Neutrophil (primary cell): ENCODE measurements around the gene IPO7.
"Not testable (repeated sequence)": the region's sequence is repeated elsewhere in the genome, so short reads cannot be mapped to it uniquely, and the experiment has no call there.

Experiments used
- H3K27ac ChIP-seq: fragments of 200-600 bp; sonication (generic); 2 replicates; pipeline ENCODE4 v1.5.1; 2016; ENCODE audit warnings: mild to moderate bottlenecking, moderate library complexity
- H3K27me3 ChIP-seq: fragments of 200-600 bp; sonication (generic); 2 replicates; pipeline ENCODE4 v1.6.0; 2016; ENCODE audit warnings: mild to moderate bottlenecking
- H3K36me3 ChIP-seq: fragments of 200-600 bp; sonication (generic); 2 replicates; pipeline ENCODE4 v1.5.1; 2017
- H3K4me1 ChIP-seq, 2 experiments: fragments of 200-600 bp in 1 of 2; sonication (generic) in 1 of 2; 1 replicate in 1 of 2; 2 replicates in 1 of 2; pipeline versions ENCODE4 v1.5.1 to v1.6.1; 2013 to 2016; ENCODE audit warnings: low read depth in 1 of 2, low read length in 1 of 2, mild to moderate bottlenecking in 1 of 2, moderate library complexity in 1 of 2; ENCODE audit not compliant: control insufficient read depth in 1 of 2, insufficient read depth in 1 of 2
- H3K4me3 ChIP-seq, 2 experiments: fragments of 200-600 bp in 1 of 2; sonication (generic) in 1 of 2; 1 replicate in 1 of 2; 2 replicates in 1 of 2; pipeline ENCODE4 v1.5.1; 2013 to 2016; ENCODE audit warnings: low read depth in 1 of 2, low read length in 1 of 2, mild to moderate bottlenecking in 1 of 2, moderate library complexity in 1 of 2
- H3K9me3 ChIP-seq: fragments of 200-600 bp; sonication (generic); 2 replicates; pipeline ENCODE4 v1.5.1; 2016
- TF ChIP-seq, protein P1 (sequence below): fragments of 200-600 bp; sonication (generic); IDR thresholded peaks from 2 replicates; pipeline ENCODE4 v1.5.1; 2016; ENCODE audit warnings: antibody characterized with exemption

Gene IPO7

DNA sequence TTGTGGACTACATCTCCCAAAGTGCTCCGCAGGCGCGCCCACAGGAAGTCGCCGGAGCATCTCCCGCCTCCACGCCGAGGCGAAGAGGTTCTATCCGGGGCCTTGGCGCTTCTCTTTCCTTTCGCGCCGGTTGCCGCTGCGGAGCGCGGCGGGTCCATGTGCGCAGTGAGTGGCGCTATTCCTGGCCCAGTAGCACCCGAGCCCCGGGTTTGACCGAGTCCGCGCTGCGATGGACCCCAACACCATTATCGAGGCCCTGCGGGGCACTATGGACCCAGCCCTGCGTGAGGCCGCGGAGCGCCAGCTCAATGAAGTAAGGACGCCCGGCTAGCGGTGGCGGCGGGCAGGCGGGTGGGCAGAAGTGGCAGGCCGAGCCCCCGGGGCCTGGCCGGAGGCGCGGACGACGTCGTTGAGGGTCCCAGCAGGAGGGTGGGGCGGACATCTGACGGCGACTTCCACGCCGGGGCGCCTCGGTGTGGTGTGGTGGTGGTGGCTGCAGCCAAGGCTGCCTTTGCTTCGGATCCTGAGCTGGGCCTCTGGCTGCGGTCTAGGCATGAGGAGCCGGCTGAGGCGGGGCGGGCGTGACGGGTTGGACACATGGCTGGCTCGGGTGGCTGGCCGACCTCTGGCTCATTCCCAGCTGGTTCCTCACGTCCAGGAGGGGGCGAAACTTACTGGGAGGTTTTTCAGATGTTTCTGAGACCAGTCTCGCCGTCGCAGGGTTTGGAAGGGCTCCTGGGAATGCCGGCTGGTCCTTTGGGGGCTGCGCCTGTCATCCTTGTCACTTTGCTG is at the start of gene IPO7:
TSS of gene IPO7 (plus strand) at position 118 of the 792 bp plus-strand sequence. CDS start at position 230, 112 bp downstream.
- H3K27me3 ChIP-seq = no peaks in the 10 kb centered on the region
- no peaks in the 10 kb centered on the region for H3K9me3 ChIP-seq
- TF ChIP-seq, protein P1, sequence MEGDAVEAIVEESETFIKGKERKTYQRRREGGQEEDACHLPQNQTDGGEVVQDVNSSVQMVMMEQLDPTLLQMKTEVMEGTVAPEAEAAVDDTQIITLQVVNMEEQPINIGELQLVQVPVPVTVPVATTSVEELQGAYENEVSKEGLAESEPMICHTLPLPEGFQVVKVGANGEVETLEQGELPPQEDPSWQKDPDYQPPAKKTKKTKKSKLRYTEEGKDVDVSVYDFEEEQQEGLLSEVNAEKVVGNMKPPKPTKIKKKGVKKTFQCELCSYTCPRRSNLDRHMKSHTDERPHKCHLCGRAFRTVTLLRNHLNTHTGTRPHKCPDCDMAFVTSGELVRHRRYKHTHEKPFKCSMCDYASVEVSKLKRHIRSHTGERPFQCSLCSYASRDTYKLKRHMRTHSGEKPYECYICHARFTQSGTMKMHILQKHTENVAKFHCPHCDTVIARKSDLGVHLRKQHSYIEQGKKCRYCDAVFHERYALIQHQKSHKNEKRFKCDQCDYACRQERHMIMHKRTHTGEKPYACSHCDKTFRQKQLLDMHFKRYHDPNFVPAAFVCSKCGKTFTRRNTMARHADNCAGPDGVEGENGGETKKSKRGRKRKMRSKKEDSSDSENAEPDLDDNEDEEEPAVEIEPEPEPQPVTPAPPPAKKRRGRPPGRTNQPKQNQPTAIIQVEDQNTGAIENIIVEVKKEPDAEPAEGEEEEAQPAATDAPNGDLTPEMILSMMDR = no peak
- H3K4me3 ChIP-seq = peak within 1 kb of the TSS; percentile 62 to 83
- H3K27ac ChIP-seq = peak within 1 kb of the TSS; percentile 83
- H3K4me1 ChIP-seq = peaks cover 12 to 17% of the 10 kb centered on the region in 2 experiments
- H3K36me3 ChIP-seq = no peaks in the 10 kb centered on the region

DNA sequence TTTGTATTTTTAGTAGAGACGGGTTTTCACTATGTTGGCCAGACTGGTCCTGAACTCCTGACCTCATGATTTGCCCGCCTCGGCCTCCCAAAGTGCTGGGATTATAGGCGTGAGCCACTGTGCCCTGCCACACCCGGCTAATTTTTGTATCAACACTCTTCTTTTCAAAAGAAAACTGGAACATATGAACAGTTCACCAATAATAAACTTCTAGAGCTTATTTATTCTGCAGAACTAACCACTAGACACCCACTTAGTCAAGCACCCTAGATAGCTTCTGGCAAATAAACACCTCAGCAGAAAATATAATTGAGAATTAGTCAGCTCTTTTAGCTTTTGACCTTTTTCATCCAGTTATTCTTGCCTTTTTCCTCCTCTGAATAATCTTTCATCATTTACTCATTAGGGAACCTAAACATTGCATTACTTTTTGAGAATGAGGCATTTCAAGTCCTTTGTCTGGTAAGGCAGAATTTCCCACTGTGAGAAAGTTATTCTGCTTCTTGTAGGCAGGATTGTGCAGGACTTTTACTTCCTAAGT is 42.7 kb upstream of the IPO7 start:
- no peak overlapping the region for H3K27ac ChIP-seq
- no peak overlapping the region for H3K4me3 ChIP-seq
- no peaks in the 10 kb centered on the region for H3K27me3 ChIP-seq
- peaks cover 6 to 8% of the 10 kb centered on the region in 2 experiments for H3K4me1 ChIP-seq
- H3K9me3 ChIP-seq = no peaks in the 10 kb centered on the region
- H3K36me3 ChIP-seq = no peaks in the 10 kb centered on the region
- TF ChIP-seq, protein P1 = no peak

DNA sequence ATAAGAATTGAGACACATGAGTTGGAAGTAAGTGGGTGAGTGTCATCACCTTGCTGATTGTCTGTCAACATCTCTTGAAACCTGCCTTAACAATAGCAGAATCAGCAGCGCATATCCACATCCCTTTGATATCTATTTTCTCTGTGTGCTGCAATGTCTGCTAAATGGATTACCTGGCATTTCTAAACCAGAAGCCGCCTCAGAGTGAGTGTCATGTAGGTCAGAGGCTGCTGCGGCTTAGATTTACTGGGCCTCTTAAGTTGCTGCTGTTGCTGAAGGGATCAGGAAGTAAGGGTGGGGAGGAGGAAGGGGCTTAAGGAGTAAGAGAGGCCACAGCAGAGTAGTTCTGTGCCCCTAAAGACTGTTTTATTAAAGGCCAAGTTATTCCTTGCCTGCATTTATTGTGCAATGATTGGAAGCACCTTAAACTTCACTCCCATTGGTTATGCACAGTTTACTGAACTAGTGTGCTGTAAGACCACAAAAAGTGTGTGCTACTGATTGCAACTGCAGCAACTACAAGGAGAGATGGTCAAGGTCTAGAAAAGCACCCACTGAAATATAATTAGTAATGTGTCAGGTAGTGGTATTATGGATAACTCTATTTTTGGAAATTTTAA is 40.3 kb upstream of the IPO7 start:
- Histone ChIP-seq H3K27me3 (peaks cover 12% of the 10 kb centered on the region), H3K9me3 (no peaks in the 10 kb centered on the region)
- TF ChIP-seq, protein P1 = no peak

DNA sequence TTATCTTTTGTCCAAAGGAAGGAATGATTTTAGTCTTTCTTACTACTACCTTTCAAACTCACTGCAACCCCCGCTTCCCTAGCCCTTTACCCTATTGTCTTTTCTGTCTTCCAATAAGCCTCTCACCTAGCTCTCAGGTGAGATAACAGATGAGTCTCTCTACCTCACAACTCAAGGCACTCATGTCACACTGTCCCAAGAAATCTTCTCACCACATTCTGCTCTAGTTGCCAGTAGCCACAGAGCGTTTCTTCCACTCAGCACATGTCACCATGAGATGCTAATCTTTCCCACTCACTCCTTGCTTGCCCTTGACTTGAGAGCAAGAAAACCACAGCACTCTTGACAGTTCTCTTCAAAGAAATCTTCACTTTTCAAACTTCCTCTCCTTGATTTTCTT is 37.4 kb upstream of the IPO7 start:
- TF ChIP-seq, protein P1 = no peak
- Histone ChIP-seq H3K27ac (no peak overlapping the region), H3K4me1 (peaks cover 6 to 8% of the 10 kb centered on the region in 2 experiments), H3K36me3 (no peaks in the 10 kb centered on the region), H3K4me3 (no peak overlapping the region), H3K9me3 (no peaks in the 10 kb centered on the region), H3K27me3 (peaks cover 12% of the 10 kb centered on the region)

More for the DNA sequence above, 40.3 kb upstream of the IPO7 start:
- Histone ChIP-seq H3K4me1 (peaks cover 6 to 8% of the 10 kb centered on the region in 2 experiments), H3K27ac (no peak overlapping the region), H3K36me3 (no peaks in the 10 kb centered on the region), H3K4me3 (no peak overlapping the region)

DNA sequence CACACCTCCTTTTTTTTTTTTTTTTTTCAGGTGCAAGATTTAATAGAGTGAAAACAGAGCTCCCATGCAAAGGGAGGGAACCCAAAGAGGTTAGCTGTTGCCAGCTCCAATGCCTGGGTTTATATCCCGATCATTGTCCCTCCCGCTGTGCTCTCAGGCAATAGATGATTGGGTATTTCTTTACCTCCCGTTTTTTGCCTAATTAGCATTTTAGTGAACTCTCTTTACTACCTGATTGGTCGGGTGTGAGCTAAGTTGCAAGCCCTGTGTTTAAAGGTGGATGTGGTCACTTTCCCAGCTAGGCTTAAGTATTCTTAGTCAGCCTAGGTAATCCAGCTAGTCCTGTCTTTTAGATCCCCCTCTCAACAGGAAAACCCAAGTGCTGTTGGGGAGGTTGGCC is 36.7 kb upstream of the IPO7 start:
- H3K27ac ChIP-seq, H3K9me3 ChIP-seq, H3K4me1 ChIP-seq, H3K4me3 ChIP-seq, H3K36me3 ChIP-seq: not testable (repeated sequence)
- H3K27me3 ChIP-seq = peaks cover 12% of the 10 kb centered on the region
